Left kidney (tissue), 2 donors: ENCODE measurements around the gene SLC6A17. TPM values are rescaled to one million over a fixed set of nuclear protein-coding genes. Genes with fewer than 3 reads are reported as not detected.

ENCODE experiments used
- DNase-seq: peaks from one replicate; pipeline ENCODE4 v3.0.0-alpha.2; 2013
- polyA plus RNA-seq: library from polyadenylated mRNA; unstranded; fragments of 120-200 nt; gene quantifications from one replicate; pipeline ENCODE4 v1.2.1, GENCODE V29; 2013; ENCODE audit not compliant: insufficient read length

SLC6A17 gene
- polyA plus RNA-seq, 1 donor: 0.70 TPM

DNA sequence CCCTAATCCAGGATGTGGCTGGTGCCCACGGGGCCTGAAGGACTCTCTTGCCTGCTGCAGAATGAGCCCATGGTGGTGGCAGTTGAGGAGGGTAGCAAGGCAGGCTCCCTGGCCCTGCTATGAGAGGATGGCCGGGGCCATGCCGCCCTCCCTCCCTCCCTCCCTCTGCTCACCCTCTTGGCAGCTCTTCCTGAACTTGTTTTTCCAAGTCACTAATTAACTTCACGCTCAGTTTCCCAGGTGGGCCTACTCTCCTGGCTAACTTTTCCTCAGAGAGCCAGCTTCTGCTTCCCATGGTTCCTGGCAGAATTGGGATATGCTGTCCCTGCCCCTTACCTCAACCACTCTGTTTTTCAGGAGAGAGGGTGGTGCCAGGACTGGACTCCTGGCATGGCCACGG, 70.0 kb downstream of the SLC6A17 start:
- DNase-seq: no peak

DNA sequence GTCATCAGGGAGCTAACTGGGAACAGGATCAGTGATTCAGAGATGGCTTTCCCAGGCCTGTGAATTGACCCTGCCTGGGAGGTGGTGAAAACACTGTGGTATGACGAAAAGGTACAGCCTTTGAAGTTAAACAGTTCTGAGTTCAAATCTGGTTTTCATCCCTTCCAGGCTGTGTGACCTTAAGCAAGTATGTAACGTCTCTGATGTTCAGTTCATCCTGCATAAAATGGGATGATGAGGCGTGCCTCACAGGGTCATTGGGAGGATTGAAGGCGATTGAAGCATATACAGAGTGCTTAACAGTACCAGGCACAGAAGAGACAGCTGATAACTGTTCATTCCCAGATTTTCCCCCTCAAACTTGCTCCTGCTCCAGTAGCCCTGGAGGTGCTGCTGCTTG, 70.8 kb downstream of the SLC6A17 start:
- no peak for DNase-seq

DNA sequence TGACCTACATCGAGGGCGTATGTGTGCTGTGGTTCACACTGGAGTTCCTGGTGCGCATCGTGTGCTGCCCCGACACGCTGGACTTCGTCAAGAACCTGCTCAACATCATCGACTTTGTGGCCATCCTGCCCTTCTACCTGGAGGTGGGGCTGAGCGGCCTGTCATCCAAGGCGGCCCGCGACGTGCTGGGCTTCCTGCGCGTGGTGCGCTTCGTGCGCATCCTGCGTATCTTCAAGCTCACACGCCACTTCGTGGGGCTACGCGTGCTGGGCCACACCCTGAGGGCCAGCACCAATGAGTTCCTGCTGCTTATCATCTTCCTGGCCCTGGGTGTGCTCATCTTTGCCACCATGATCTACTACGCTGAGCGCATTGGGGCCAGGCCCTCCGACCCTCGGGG, 72.8 kb downstream of the SLC6A17 start:
- DNase-seq: no peak

DNA sequence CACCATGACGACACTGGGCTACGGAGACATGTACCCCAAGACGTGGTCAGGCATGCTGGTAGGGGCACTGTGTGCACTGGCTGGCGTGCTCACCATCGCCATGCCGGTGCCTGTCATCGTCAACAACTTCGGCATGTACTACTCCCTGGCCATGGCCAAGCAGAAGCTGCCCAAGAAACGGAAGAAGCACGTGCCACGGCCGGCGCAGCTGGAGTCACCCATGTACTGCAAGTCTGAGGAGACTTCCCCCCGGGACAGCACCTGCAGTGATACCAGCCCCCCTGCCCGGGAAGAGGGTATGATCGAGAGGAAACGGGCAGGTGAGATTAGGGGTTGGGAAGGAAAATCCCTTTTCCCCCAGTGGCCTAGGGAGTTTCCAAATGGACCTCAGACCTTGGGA, 73.3 kb downstream of the SLC6A17 start:
- no peak for DNase-seq

DNA sequence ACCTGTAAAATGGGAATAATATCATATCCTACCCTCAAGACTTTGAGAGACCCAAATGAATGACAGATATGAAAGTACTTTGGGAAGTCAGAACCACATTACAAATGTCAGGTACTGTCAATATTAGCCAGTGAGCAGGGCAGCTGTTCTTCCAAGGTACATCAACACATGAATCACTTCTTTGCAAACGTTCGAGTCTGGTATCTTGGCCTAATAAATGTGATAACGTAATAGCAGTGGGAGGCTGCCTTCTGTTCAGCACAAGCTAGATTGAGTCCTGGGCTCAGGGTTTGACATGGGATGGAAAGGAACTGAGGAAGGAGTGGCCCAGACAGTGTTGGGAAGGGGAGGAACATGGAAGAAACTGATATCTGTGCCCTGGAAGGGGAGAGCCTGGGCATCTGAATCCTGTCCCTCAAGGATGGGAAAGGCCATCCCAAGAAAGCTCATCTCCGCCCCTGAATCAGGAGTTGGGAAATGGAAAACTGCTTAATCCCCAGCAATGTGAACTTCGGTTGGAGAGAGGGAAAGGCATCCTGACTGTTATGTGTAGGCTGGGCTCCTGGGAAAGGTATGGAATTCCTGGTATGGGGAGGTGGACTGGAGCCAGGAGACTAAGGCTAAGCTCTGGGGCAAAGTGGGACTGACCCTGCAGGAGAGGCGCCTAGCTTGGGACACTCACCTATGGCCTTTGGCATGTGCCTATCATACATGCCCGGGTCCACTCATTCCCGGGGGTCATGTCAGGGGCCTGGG, 74.1 kb downstream of the SLC6A17 start:
- no peak for DNase-seq

DNA sequence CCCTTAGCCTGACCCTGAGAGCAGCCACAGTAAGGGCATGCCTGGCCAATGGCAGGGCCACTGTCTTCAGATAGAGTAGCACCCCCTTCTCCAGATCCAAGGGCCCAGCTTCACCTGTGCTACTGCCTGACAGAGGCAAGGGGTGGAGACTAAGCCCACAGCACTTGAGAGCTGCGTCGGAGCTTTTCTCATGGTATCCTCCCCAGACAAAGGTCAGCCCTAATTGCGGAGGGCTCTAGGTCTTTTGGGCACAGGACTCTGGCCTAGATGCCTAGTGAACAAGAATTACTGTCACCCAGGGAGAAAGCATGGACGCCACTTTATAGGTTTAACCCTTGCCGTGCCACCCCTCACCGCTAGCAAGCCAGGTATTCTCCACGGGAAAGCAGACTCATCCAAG, 74.9 kb downstream of the SLC6A17 start:
- DNase-seq: no peak

DNA sequence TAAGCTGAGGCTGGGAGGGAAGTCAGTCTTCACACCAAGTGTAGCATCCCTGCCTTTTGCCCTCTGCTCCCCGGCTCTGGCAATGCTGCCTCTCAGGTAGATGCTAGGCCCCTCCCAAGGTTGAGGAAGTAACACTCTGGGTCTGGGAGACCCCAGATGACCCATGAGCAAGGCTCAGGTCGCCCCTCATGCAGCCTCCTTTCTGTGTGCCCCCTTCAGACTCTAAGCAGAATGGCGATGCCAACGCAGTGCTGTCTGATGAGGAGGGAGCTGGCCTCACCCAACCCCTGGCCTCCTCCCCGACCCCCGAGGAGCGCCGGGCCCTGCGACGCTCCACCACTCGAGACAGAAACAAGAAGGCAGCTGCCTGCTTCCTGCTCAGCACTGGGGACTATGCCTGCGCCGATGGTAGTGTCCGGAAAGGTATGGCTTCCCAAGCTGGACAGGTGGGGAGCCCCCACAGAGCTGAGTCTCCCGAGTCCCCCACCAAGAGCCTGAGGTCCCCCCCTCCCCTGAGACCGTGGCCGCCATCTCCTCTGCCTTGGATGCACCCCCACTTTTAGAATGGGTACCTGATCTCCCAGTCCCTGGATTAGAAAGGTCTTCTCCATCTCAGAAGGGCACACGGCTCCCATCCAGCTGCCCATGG, 75.6 kb downstream of the SLC6A17 start:
- no peak for DNase-seq

DNA sequence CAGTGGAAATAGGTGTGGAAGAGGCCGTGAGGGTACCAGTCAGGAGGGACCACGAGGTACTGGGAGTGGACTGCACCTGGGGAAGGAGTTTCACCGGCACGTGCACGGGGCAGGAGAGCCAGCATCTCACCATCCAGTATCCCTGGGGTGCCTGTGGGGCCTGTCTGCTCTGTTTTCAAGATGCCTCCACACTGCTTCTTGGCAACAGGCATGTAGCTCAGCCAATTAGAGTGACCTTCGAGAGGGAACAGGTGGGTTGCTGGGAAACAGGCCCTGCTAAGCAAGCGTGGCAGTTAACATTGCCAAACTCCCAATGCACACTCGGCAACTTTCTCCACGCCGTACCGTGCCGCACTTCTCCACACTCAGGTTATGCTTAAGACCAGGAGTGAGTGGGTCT, 77.5 kb downstream of the SLC6A17 start:
- no peak for DNase-seq

DNA sequence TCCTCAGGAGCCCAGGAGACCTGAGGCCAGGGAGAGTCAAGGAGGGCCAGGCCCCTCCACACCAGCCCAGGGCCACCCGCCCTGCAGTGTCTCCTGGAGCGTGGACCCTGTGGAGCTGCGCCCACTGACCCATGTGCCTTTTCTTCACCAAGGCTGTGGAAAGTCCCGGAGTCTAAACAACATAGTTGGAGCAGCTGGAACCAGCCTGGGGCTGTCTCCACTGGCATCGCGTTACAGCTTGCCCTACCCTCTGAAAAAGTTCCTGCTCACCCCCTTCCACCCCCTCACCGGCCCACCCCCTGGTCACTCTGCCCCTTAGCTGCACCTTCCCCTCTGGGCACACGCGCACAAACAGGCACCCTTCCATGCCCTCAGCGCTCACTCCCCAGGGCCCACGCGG, 78.1 kb downstream of the SLC6A17 start:
- no peak for DNase-seq

DNA sequence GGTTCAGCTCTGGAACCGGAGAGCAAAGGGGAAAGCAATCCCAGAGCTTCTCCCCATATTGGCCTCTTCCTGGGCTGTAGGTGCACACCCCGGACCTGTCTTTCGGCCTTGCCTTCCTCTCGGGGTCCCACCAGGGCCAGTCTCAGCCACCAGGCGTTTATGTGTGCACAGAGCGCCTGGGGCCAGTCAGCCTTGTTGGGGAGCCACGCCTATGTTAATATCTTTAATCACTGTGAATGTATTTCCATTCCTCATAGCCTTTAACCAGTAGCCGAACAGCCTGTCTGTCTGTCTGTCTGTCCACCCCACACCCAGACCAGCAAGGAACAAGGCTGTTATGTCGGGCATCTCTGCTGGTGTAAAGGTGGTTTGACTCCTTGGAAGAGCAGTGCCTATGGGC, 78.6 kb downstream of the SLC6A17 start:
- DNase-seq: no peak

DNA sequence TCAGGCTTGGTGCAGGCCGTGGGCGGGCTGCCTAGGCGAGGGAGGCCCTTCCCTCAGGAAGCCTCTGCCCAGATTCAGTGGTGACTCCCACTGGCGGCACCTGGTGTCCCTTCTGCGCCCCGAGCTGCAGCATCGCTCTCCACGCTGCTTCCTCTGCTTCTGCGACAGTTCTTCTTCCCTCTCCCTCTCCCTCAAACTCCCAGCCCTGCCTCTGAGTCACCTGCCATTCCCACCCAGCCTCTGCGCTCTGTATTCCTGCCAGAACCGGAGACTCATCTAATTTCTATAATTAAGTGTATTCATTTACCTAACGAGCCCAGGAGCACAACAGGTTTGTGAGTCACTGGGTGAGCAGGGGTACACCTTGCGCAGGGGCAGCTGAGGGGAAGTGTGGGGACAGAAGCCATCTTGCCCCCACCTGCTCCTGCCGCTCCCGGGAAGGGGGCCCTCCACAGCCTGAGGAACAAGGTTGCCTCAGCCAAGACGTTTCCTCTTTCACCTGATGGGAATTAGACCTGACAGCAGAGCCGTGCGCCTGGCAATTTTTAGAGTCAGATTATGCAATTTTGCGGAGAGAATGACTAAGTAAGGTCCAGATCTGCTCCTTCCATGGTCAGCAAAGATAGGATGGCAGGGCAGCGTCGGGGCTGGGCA, 79.2 kb downstream of the SLC6A17 start:
- no peak for DNase-seq

DNA sequence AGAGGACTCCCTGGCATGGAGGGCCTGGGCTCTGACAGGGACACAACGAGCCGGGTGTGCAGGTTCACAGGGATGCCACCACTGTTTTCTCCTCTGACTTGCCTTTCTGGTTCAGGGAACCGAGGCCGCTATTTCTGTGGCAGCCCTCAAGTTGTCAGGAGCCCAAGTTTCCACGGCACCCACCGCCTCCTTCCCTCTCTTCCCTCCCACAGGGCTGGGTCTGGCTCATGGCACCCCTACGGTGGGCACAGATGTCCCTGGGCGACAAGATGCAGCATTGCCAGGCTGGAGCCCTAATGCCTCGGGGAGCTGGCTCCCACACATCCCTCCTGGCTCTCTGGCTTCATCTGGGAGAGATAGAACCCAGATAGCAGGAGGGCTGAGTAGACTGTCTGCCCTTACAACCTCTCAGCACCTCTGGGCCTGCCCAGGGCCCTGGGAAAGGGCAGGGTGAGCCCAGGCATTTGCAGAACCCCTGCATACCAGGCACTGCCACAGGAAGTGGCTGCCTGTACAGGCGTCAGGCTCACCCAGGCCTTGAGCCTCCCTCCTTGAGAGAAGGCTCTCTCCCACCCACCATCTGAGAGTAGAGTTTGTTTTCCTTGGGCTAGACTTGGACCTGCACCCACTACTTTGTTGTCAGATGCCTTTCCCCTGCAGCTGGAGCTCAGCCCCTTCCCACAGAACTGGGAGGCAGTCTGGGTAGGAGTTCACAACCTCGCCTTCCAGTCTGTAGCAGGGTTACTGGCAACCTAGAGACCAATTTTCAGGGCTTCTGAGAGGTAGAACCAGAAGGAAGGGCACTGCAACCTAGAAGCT, 80.3 kb downstream of the SLC6A17 start:
- no peak for DNase-seq

DNA sequence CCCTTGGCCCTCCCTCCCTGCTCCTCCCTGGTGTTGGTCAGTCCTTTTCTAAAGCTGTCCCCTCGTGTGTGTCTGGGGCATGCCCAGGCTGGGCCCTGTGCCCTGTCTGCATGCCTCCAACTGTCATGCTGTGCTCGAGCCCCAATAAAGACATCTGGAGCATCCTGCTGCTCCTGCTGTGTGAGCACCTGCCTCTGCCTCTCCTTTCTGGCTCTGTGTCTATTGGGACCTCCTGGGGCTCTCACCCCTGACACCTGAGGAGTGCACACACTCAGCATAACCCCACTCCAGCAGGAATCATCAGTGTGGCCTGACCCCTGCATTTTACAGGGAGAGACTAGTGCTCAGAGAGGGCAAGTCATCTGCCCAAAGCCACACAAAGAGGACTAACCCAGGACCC, 83.6 kb downstream of the SLC6A17 start:
- DNase-seq: no peak

DNA sequence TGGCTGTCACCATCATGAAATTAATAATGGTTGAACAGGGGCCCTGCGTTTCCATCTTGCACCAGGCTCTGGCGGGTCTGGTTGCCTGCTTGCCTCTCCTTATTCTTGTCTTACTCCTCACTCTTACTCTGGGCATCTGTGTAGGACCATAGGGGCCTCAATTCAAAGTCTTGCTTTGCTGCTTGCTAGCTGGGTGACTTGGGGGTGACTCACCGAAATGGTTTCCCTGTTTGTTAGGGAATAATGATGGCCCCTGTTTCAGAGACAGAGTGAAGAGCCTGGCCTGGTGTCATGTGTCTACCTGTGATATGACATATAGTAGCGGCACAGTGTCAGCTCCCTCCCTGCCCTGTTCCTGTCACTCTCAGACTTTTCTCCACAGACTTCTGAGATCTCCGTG, 84.4 kb downstream of the SLC6A17 start:
- no peak for DNase-seq

DNA sequence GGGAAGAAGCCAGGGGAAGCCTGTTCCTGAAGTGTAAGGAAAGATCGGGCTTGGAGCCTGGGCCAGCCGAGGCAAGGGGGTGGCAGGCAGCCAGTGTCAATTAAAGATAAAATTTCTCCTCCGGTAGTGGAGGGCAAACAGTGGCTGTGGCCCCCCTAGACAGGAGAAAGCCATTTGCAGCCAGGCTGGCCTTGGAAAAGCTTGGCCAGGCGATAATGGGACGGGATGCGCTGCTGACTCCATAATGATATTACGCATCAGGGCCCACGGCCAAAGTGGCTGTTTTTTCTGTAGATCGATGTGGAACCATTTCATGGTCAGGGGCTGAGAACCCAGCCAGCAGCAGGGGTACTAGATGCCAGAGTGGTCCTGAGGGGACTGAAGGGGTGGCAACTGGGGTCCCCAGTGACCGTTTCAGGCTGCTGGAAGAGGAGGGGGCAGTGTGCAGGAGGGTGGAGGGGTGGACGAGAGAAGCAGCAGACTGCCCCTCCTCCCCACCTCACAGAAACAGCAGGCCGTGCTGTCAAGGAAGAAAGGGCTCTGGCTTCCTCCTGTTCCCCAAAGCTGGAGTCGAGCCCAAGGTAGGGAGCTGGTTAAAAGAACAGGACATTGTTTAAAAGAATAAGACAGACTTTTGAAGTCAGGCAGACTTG, 85.0 kb downstream of the SLC6A17 start:
- DNase-seq: no peak

DNA sequence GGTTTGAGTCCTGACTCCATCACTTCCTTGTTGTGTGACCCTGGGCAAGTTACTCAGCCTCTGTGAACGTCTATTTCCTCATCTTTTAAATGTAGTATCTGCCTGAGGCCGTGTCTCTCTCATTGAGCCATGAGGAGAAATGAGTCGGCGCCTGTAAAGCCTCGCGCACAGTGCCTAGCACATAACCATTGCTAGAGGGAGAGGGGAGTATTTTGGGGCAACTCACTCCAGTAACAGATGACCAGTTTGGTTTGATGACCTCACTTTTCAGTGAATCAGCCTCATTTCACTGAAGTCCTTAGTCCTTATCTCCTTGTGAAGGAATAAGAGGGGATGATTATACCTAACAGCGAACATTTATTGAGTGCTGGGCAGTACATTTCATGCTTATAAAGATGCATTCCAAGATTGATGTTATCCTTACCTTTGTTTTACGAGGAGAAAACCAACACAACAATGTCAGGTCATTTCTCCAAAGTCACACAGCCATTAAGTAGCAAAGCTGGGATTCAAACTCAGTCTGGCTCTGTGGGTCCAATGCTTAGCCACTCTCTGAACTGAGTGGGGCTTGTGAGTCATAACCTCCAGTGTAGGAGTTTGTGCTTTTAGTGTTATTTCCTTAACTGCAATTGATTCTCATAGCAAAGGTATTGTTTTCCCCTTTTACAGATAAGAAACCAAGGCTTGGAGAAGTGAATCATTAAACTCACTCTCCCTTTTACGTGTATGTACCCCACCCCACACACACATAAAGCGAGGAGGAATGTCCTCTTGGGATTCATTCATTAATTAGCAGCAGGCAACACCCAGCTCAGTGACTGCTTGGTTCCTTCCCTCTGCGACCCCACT, 85.8 kb downstream of the SLC6A17 start:
- DNase-seq: no peak

DNA sequence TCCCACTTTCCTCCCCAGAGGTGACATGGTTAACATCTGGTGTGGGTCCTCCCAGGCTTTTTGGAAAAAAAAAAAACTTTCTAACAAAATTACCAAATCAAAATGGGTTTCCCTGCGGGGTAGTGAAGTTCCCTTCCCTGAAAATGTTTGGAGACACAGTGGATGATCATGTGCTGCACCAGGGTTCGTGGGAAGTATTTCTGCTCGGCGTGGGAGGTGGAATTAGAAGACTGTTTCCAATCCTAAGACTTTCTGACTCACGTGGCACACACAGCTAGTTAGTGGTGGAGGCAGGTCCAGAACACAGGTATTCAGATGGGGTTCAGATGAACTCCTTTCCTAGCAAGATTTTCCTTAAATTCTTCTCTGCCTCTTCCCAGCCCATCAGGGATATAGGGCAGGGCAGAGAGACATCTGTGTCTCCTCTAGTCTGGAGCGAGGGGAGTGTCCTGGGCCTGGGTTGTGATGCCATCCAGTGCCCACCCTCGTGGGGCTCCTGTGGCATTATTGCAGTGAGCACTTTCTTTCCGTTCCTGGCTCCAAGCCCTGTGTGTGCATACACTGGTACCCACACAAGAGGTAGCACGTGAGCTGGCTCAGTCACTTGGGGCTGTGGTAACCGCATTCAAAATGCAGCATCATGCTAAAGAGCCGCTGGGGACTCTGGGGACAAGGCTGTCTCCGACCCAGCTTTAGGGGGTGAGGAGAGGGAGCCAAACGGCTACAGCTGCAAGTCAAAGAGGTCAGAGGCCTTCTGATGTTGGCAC, 87.3 kb downstream of the SLC6A17 start:
- no peak for DNase-seq

DNA sequence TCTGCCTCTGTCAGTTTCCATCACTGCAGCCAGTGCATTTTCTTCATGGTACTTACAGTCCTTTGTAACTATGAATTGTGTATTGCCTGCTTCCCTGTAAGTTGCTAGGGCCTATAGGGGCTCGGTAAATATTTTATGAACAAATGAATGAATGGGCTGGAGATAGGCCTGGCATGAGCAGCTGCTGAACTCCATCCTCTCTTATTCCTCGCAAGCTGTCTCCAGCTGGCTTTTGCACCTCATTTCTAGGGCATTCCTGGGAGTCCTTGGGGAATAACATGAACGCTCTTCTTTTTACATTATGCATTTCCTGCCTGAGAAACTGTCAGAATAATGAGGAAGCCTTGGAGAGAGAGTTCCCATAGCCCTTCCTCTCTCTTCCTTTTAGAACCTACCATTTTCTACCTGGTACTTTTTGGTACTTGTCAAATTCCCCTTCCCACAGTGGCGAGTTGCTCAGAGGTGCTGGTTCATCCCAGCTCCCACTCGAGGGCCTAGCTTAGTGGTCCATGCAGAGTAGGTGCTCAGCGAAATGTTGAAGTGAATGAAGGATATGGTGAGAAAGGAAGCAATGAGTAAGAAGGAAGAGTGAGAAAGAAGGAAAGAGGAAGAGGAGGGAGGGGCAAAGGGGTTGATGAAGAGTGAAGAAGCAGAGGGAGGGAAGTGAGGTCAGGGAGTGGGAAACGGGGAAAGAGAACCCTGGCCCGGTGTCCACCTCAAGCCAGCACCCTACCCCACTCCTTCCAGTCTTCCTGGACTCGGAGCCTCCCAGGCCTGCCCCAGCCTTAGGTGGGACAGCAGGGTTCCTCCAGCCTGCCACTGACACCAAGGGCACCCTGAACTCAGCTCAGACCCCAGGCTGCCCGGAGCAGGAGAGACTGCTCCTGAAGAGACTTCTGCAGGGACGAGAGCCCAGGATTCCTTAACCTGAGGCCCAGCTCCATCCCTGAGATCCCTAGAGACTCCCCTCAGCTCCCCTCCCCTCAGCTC, 89.4 kb downstream of the SLC6A17 start:
- DNase-seq: no peak
